CMK (cell line): ENCODE results near the gene SSR1.

ENCODE experiments used
- DNase-seq: peaks from one replicate; pipeline ENCODE4 v3.0.0-alpha.2; 2010; ENCODE audit warnings: low read depth

Gene SSR1

DNA sequence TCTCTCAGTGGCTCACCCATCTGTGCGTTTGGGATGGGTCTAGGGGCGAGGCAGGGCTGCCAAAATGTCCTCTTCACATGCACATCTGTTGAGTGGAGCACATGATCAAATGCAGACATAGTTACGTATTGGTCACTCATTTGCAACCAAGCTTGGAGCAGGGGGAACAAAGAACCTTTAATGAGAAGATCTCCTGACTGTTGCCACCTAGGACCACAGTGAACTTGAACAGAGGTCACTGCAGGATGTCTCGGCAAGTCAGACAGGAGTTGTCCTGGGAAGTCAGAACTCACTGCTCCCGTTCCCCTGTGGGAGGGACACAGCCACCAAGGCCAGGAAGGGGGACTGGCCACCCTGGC, 73.4 kb downstream of the SSR1 start:
- DNase-seq = no peak

DNA sequence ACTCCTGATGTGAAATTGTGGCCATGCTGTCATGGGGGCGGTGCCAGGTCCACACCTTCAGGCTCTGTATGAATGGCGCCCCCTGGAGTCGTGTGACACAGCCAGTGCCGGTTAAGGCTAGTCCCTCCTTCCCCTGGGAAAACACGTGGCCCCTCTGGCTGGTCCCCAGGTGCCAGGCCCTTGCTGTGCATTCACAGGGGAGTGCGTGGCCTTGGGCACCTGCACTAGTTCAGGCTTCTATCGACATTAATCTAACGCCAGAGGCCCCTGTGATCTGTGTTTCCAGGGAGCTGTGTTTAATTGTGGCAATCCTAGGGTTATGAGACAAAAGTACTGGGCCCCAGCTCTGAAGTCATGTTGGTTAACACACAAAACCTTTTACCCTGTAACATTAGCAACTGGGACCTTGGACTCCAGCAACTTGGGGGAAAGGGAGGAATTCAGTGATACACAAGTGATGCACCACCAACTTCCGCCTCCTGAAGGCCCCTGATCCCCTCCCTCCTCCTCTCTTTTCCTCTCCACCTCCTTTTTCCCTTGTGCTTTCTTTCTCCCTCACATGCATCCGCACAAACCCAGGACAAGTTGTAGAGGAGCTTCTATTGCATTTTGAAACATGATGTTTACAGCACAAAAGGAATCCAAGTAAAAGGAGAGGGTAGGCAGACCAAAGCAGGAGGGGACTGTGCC, 74.0 kb downstream of the SSR1 start:
- no peak for DNase-seq

DNA sequence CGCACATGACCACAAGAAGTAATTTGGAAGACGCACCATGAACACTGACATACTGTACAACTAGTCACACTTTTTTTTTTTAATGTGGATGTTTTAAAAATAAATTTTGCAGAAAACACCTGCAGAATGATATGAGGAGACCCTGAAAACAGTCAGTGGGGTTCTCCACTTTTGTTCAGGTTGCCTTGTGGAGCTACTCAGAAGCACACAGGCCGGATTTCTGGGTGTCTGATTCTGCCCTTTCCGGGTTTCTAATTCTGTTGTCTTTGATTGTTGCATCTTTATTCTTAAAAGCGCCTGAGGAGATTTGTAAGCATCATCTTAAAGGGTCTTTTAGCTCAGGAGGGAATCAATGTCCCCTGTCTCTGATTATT, 74.5 kb downstream of the SSR1 start:
- no peak for DNase-seq

DNA sequence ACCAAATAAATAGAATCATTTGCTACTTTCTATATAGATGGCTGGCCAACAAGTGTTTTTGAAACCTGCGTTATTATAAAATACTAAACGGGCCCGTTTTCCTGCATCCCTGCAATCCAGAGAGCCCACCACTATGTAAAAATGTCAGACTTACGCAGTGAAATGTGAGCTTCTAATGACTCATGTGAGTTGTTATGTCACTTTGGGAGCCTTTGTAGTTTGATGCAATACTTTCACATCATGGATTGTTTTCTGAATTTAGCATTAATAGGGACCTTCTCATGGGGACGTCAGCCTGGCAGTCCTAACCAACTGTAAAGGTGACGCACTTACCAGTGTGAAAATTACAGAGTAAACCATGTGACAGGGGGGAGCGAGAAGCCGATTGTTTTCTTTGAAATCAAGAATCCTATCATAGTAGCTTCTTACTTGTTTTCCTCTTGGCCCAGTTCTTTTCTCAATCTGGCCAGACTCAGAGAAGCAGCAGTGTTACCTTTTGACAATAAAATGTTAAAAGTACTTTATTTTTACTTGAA, 75.3 kb downstream of the SSR1 start:
- DNase-seq = no peak

DNA sequence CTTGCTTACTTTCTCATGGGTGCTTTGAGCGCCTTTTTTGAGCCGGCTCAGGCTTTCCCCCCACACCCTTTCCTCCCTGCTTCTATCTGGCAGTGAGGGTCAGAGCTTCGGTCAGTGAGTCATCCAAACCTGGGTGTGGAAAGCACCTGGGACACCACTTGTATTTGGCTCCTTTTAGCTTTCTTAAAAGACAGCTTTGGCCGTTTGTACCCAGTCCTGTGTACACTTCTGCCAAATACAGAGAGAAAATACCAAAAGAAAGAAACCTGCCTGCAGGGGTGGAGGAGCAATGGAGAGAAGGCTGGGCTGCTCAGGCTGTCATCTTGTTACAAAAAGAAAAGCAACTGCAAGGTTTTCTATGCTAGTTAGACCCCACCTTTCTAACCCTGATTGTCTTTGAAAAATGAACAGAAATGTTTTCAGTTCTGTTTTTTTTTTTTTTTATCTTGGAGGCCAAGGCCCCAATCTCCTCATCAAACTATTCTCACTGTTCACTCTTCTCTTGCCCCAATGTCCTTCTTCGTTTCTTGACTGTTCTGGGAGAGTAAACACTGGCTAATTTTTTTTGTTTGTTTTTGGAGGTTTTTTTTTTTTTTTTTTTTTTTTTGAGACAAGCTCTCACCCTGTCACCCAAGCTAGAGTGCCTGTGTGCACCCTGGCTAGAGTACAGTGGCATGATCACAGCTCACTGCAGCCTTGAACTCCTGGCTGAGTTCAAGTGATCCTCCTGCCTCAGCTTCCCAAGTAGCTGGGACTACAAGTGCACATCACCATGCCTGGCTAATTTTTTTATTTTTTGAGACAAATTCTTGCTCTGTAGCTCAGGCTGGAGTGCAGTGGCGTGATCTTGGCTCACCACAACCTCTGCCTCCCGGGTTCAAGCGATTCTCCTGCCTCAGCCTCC, 76.4 kb downstream of the SSR1 start:
- no peak for DNase-seq

DNA sequence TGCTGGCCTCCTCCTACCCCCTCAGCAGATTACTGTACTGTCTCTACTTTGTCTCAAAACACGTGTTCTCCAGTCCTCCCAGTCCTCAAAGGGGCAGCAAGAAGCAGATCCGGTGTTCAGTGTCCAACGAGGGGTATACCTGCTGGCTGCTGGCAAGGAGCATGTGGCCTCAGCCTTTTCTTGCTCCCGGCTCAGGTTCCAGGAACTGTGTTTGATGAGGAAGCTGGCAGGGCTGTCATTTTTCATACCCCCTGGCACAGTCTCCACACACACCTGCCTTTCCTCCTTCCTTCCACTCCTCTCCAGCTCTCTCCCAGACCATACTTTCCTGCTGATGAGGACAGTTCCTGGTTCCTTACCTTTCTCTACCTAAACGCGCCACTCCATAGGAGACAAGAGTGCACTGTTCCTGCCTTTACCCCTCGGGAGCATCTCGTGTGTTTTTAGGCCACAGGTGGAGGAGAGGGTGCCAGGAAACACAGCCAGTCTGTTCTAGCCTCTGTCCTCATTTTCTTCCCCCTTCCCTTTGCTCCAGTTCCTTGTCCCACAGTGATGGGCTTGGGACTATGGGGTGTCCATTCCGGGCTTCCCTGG, 77.2 kb downstream of the SSR1 start:
- no peak for DNase-seq

DNA sequence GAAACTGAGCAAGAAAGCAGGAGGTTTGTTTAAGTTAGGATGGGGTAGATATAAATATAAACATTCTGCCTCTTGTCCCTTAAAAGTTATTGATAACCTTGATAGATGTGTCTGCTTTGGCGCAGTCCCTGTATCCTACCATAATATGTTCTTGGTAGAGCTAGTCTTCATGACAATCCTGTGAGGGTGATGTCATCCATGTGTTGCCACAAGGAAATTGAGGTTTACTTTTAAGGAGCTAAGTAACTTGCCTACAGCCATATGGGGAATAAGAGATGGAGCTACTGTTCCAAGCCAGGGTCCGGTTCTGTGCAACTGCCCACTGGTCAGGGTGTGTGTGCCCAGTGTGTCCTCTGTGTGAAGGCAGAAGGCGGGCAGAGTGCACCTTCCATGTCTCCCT, 78.5 kb downstream of the SSR1 start:
- no peak for DNase-seq

DNA sequence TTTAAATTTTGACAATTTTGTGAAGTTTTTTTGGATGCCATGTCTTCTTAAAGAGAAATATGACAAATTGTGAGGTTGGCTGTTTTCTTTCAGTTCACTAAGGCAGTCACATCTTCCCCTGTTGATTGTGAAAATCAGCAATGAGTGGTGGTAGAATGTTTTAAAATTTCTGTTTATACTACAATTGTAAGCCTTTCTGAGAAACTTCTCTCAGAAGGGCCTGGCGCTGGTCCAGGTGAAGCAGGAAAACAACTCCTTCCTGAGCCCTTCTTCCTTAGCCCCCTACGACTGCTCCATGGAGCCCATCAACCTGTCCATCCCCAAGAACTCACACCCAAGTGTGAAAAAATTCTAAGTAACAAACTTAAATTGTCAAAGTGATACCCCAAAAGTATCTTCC, 80.6 kb downstream of the SSR1 start:
- DNase-seq = no peak

DNA sequence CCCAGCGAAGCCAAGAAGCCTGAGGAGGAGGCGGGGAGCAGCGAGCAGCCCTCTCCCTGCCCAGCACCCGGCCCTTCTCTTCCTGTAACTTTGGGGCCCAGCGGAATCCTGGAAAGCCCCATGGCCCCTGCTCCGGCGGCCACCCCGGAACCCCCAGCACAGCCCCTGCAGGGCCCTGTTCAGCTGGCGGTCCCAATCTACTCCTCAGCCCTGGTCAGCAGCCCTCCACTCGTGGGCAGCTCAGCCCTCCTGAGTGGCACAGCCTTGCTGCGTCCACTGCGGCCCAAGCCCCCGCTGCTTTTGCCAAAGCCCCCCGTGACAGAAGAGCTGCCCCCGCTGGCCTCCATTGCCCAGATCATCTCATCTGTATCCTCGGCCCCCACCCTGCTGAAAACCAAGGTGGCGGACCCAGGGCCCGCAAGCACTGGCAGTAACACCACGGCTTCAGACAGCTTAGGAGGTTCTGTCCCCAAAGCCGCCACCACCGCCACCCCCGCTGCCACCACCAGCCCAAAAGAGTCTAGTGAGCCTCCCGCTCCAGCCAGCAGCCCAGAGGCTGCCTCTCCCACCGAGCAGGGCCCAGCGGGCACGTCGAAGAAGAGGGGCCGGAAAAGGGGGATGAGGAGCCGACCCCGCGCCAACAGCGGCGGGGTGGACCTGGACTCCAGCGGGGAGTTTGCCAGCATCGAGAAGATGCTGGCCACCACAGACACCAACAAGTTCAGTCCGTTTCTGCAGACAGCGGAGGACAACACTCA, 81.9 kb downstream of the SSR1 start:
- no peak for DNase-seq

DNA sequence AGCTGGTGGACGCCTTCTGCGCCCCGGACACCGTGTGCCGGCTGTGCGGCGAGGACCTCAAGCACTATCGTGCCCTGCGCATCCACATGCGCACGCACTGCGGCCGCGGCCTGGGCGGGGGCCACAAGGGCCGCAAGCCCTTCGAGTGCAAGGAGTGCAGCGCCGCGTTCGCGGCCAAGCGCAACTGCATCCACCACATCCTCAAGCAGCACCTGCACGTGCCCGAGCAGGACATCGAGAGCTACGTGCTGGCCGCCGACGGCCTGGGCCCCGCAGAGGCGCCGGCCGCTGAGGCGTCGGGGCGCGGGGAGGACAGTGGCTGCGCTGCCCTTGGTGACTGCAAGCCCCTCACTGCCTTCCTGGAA, 82.7 kb downstream of the SSR1 start:
- no peak for DNase-seq

DNA sequence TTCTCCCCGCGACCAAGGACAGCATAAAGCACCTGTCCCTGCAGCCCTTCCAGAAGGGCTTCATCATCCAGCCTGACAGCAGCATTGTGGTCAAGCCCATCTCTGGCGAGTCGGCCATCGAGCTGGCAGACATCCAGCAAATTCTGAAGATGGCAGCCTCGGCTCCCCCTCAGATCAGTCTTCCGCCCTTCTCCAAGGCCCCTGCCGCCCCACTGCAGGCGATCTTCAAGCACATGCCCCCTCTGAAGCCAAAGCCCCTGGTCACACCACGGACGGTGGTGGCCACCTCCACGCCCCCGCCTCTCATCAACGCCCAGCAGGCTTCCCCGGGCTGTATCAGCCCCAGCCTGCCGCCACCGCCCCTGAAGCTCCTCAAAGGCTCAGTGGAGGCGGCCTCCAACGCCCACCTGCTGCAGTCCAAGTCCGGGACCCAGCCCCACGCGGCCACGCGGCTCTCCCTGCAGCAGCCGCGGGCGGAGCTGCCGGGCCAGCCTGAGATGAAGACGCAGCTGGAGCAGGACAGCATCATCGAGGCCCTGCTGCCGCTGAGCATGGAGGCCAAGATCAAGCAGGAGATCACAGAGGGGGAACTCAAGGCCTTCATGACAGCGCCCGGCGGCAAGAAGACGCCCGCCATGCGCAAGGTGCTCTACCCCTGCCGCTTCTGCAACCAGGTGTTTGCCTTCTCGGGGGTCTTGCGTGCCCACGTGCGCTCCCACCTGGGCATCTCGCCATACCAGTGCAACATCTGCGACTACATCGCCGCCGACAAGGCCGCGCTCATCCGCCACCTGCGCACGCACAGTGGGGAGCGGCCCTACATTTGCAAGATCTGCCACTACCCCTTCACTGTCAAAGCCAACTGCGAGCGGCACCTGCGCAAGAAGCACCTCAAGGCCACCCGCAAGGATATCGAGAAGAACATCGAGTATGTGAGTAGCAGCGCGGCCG, 83.3 kb downstream of the SSR1 start:
- no peak for DNase-seq

DNA sequence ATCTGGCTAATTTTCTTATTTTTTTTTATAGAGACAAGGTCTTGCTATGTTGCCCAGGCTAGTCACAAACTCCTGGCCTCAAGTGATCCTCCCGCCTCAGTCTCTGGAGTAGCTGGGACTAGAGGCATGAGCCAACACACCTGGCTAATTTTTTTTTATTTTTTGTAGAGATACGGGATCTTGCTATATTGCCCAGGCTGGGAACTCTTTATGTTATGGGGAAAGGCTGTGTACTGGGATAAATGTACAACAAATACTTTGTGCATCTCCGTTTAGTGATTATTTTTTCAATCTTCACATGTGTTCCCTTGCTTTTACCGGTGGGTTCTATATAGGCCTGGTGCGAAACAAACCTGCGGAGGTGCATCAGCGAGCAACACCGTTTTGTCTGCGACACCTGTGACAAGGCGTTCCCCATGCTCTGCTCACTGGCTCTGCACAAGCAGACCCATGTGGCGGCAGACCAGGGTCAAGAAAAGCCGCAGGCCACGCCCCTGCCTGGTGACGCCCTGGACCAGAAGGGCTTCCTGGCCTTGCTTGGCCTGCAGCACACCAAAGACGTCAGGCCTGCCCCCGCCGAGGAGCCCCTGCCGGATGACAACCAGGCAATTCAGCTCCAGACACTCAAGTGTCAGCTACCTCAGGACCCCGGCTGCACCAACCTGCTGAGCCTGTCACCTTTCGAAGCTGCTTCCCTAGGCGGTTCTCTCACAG, 84.2 kb downstream of the SSR1 start:
- DNase-seq = no peak

DNA sequence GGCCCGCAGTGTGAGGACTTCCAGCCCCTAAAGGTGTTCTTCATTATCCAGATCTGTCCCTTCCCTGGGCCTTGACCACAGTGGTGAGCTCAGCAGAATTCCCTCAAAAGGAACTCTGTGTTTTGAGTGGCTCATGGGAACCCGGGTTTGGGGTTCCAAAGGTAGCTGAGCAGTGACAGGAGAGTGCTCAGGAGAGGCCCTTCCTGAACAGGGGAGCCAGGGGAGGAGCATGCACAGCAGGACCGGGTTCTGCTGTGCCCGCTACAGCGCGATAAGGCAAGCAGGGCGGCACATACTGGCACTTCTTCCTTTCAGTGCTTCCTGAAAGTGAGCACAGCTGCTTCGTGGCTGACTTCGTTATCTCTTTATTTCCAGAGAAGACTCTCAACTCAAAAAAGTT, 88.3 kb downstream of the SSR1 start:
- peak; percentile 78 for DNase-seq

DNA sequence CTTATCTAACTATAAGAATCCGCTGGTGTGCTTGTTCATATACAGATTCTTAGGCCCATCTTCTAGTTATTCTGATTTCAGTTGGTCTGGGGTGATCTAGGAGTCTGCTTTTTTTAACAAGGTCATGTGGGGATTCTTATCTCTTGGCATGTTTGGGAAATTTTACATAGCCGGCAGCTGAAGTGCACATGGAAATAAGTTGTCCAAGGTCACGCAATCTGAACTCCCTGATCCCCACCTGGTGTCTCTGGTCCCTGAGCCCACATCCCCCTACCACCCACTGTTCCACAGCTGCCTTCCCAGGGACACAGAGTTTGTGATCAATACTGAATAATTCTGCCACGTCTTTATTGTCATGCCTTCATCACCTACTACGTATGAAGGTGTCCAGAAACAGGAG, 90.8 kb downstream of the SSR1 start:
- no peak for DNase-seq

DNA sequence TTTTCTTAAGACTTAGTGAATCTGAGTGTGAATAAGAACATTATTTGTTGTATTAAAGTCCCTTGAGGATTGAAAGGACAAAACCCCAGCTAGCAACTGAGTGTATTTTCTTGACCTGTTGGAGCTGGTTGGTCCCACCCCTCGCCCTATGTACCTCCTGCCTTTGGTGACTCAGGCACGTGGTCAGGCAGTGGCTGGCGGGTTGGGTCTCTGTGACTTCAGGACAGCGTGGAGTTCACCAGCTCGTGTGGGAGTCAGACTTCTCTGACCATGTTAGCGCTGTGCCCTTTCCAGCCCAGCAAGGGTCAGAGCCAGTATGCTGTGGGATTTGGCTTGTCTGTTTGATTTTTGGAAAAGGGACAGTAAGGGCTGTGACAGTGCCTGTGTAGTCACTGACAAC, 93.7 kb downstream of the SSR1 start:
- DNase-seq = no peak

DNA sequence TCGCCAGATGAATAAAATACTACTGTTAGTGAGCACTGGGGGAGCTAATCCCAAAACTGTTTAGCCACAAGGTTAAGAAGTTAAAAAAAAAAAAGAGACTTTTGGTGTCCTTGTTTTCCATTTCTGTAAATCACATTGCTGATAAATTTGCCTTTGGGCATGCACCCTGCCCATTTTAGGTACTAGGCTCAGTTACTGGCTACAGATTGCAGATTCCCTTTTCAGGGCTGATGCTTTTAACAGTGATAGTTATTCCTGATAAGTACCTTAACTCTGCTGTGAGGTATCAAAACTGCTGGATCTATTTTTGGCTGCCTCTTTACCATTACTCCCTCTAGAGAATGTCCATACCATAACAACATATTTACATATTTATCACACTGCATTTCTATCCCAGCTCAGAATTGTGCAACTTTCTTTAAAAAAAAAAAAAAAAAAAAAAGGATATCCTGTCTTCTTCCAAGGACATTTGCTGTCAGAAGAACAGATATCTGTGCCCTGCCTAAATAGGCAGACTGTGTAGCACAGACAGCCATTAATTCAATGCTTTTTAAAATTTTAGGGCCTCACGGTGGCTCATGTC, 94.5 kb downstream of the SSR1 start:
- no peak for DNase-seq
